ENCODE data around the gene FAM240A. TPM values are rescaled to one million over a fixed set of nuclear protein-coding genes. Genes with fewer than 3 reads are reported as not detected.

Gene FAM240A
- total RNA-seq, 1 donor: 0.36 TPM

DNA sequence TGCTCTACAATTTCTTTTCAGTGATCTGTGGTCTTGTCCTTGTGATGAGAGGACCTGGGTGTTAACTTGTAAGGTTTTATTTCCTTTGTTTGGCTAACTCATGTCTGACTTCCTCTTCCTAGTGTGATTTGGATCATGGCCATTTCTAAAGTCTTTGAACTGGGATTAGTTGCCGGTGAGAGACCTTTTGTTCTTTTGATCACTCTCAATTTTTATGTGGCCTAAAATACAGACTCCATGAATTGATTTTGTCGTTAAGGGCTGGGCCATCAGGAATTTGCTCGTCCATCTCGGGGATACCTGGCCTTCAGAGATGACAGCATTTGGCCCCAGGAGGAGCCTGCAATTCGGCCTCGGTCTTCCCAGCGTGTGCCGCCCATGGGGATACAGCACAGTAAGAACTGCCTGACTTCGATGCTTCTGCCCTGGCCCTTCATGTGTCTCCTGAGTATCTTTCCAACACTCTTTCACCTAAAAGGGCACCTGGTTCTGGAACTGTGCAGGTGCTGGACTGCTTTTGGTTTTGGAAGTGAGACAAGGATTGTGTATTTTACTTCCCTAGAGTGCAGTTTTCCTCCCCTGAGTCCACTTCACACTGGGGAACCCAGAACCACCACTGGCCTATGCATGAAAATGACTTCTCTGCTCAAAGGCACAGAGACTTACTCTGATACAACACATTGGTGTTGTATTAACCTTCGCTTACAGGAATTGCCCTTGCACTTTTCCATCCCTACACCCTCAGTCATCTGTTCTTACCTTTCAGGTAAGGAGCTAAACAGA is 33.2 kb upstream of the FAM240A start:
- H3K9me3 ChIP-seq (ENCODE audit: low read depth, low read length): no peaks in the 10 kb centered on the region
- TF ChIP-seq, protein P1, sequence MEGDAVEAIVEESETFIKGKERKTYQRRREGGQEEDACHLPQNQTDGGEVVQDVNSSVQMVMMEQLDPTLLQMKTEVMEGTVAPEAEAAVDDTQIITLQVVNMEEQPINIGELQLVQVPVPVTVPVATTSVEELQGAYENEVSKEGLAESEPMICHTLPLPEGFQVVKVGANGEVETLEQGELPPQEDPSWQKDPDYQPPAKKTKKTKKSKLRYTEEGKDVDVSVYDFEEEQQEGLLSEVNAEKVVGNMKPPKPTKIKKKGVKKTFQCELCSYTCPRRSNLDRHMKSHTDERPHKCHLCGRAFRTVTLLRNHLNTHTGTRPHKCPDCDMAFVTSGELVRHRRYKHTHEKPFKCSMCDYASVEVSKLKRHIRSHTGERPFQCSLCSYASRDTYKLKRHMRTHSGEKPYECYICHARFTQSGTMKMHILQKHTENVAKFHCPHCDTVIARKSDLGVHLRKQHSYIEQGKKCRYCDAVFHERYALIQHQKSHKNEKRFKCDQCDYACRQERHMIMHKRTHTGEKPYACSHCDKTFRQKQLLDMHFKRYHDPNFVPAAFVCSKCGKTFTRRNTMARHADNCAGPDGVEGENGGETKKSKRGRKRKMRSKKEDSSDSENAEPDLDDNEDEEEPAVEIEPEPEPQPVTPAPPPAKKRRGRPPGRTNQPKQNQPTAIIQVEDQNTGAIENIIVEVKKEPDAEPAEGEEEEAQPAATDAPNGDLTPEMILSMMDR (IDR thresholded peaks at IDR 0.05; ENCODE audit: extremely low read depth, low read depth, low read length): no peak
- H2AFZ ChIP-seq (ENCODE audit: low read length): no peak overlapping the region
- no peak overlapping the region for H3K27ac ChIP-seq (ENCODE audit: low read depth, low read length)
- no peaks in the 10 kb centered on the region for H3K4me1 ChIP-seq (ENCODE audit: insufficient read depth, low read length)
- no peaks in the 10 kb centered on the region for H3K79me2 ChIP-seq (ENCODE audit: insufficient read depth, low read length)
- H3K4me3 ChIP-seq (ENCODE audit: insufficient read depth, low read length): no peak overlapping the region
- DNase-seq (ENCODE audit: insufficient read length, low spot score, missing footprints): no peak
- no peaks in the 10 kb centered on the region for H4K20me1 ChIP-seq (ENCODE audit: insufficient read depth, low read length)
- peaks cover 44% of the 10 kb centered on the region for H3K27me3 ChIP-seq (ENCODE audit: insufficient read depth, low read length)
- no peak overlapping the region for H3K4me2 ChIP-seq (ENCODE audit: insufficient read depth, low read length)
- no peaks in the 10 kb centered on the region for H3K36me3 ChIP-seq (ENCODE audit: insufficient read depth, low read length)

DNA sequence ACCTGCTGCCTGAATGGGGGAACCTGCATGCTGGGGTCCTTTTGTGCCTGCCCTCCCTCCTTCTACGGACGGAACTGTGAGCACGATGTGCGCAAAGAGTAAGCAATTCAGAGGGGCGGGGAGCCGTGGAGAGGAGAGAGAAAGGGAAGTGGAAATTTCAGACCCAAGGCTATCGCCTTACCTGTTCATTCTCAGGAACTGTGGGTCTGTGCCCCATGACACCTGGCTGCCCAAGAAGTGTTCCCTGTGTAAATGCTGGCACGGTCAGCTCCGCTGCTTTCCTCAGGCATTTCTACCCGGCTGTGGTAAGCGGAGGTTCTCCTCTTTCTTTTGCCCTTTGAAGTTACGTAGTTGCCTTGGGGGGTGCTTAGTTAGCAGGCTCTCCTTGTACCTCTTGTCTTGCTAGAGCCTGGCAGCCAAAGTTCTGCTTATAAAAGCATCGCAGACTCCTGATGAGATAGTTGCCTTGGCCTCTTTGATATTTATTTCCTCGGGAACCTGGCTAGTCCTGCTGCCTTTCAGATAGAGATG is 32.5 kb upstream of the FAM240A start:
- no peak overlapping the region for H2AFZ ChIP-seq (ENCODE audit: low read length)
- H3K36me3 ChIP-seq (ENCODE audit: insufficient read depth, low read length): no peaks in the 10 kb centered on the region
- peaks cover 42% of the 10 kb centered on the region for H3K27me3 ChIP-seq (ENCODE audit: insufficient read depth, low read length)
- no peaks in the 10 kb centered on the region for H3K79me2 ChIP-seq (ENCODE audit: insufficient read depth, low read length)
- no peaks in the 10 kb centered on the region for H3K4me1 ChIP-seq (ENCODE audit: insufficient read depth, low read length)
- H3K4me3 ChIP-seq (ENCODE audit: insufficient read depth, low read length): no peak overlapping the region
- no peak overlapping the region for H3K4me2 ChIP-seq (ENCODE audit: insufficient read depth, low read length)
- no peaks in the 10 kb centered on the region for H4K20me1 ChIP-seq (ENCODE audit: insufficient read depth, low read length)
- TF ChIP-seq, protein P1 (IDR thresholded peaks at IDR 0.05; ENCODE audit: extremely low read depth, low read depth, low read length): no peak
- no peak for DNase-seq (ENCODE audit: insufficient read length, low spot score, missing footprints)
- no peak overlapping the region for H3K27ac ChIP-seq (ENCODE audit: low read depth, low read length)
- H3K9me3 ChIP-seq (ENCODE audit: low read depth, low read length): no peaks in the 10 kb centered on the region

DNA sequence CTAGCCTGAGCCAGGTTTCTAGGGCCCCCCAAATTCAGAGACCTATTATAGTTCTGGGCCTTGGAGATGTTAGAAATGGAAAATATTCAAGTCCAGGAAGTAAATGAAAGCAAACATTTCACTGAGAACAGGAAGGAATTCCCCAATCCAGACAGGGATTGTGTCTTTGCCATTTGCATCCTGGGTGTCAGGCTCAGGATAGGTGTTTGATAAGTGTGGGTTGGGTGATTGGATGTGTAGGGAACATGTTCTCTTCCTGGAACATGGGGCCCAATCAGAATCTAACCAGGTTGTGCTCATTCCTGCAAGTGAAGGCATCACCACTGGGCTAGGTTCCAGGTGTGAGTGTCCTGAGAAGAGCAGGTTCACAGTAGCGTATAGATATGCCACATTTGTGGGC is 31.6 kb upstream of the FAM240A start:
- Histone ChIP-seq H3K9me3 (ENCODE audit: low read depth, low read length) (no peaks in the 10 kb centered on the region), H4K20me1 (ENCODE audit: insufficient read depth, low read length) (no peaks in the 10 kb centered on the region)
- TF ChIP-seq, protein P1 (IDR thresholded peaks at IDR 0.05; ENCODE audit: extremely low read depth, low read depth, low read length): no peak

DNA sequence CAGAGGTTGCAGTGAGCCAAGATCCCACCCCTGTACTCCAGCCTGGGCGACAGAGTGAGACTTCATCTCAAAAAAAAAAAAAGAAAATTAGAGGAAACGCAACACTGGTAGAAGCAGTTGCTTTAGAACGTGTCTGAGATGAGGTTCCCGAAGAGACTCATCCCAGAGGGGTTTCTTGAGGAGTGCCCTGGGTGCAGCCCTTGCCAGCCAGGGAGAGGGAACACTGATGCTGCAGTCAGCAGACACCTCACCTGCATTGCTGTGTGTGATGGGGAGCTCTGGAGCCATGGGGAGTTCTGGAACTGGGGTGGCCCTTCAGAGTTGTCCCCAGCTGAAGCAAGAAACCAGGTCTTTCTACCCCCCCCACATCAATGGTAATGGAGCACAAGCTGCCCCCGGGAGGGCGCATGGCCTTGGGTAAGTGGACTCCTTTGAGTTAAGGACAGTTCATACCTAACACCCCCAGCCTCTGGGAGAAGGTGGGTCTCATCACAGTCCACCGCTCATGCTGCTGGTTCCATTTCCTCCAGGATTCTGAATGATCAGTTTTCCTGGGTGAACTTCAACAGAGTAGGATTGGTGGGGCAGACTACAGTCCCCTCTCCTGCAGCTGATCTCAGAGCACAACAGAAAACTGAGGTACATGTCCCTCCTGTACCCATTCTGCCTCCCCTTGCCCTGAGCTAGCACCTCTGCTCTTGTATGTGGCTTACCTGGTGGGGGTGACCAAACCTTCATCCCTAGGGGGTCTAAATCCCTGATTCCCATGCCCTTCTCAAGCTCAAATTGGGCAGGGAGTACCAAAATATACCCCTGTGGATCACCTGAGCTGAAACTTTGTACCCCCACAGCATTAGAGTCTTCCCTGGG is 27.5 kb upstream of the FAM240A start:
- Histone ChIP-seq H3K79me2 (ENCODE audit: insufficient read depth, low read length) (no peaks in the 10 kb centered on the region), H2AFZ (ENCODE audit: low read length) (no peak overlapping the region), H3K4me2 (ENCODE audit: insufficient read depth, low read length) (no peak overlapping the region), H3K4me1 (ENCODE audit: insufficient read depth, low read length) (no peaks in the 10 kb centered on the region), H3K36me3 (ENCODE audit: insufficient read depth, low read length) (no peaks in the 10 kb centered on the region), H3K27me3 (ENCODE audit: insufficient read depth, low read length) (peaks cover 25% of the 10 kb centered on the region), H3K4me3 (ENCODE audit: insufficient read depth, low read length) (no peak overlapping the region), H3K9me3 (ENCODE audit: low read depth, low read length) (no peaks in the 10 kb centered on the region), H4K20me1 (ENCODE audit: insufficient read depth, low read length) (no peaks in the 10 kb centered on the region), H3K27ac (ENCODE audit: low read depth, low read length) (no peak overlapping the region)
- DNase-seq (ENCODE audit: insufficient read length, low spot score, missing footprints): no peak
- TF ChIP-seq, protein P1 (IDR thresholded peaks at IDR 0.05; ENCODE audit: extremely low read depth, low read depth, low read length): no peak

More for the DNA sequence above, 31.6 kb upstream of the FAM240A start:
- no peaks in the 10 kb centered on the region for H3K36me3 ChIP-seq (ENCODE audit: insufficient read depth, low read length)
- peaks cover 40% of the 10 kb centered on the region for H3K27me3 ChIP-seq (ENCODE audit: insufficient read depth, low read length)
- H3K4me2 ChIP-seq (ENCODE audit: insufficient read depth, low read length): no peak overlapping the region
- no peak for DNase-seq (ENCODE audit: insufficient read length, low spot score, missing footprints)
- no peak overlapping the region for H3K4me3 ChIP-seq (ENCODE audit: insufficient read depth, low read length)
- H3K27ac ChIP-seq (ENCODE audit: low read depth, low read length): no peak overlapping the region
- H3K79me2 ChIP-seq (ENCODE audit: insufficient read depth, low read length): no peaks in the 10 kb centered on the region
- H2AFZ ChIP-seq (ENCODE audit: low read length): no peak overlapping the region
- no peaks in the 10 kb centered on the region for H3K4me1 ChIP-seq (ENCODE audit: insufficient read depth, low read length)
